HepG2 (cell line): ENCODE measurements around the gene NDOR1. TPM values are rescaled to one million over a fixed set of nuclear protein-coding genes. Genes with fewer than 3 reads are reported as not detected.

Experiments used
- ATF7-NPFF ChIP-seq: sonication (generic); formaldehyde crosslinking; IDR thresholded peaks from 2 replicates; pipeline ENCODE4 v1.8.1; 2023; ENCODE audit warnings: mild to moderate bottlenecking, low read depth, missing genetic modification reagents, moderate library complexity
- CENPX ChIP-seq: sonication (generic); formaldehyde crosslinking; IDR thresholded peaks from 2 replicates; pipeline ENCODE4 v1.9.0; 2021; ENCODE audit warnings: mild to moderate bottlenecking, missing genetic modification reagents, moderate library complexity
- GPN1 ChIP-seq: sonication (generic); formaldehyde crosslinking; IDR thresholded peaks from 2 replicates; pipeline ENCODE4 v1.5.1; 2020; ENCODE audit warnings: missing genetic modification reagents, borderline replicate concordance
- HDAC1 ChIP-seq: sonication (generic); formaldehyde crosslinking; IDR thresholded peaks from 2 replicates; pipeline ENCODE4 v1.5.1; 2020; ENCODE audit warnings: mild to moderate bottlenecking, missing genetic modification reagents
- MIER2 ChIP-seq: IDR thresholded peaks from 2 replicates; pipeline ENCODE4 v1.6.1; 2016; ENCODE audit warnings: missing biosample characterization, missing genetic modification reagents
- PCBP2 ChIP-seq: fragments of 200-400 bp; formaldehyde crosslinking; optimal IDR thresholded peaks from 2 replicates; pipeline ENCODE3; 2018; ENCODE audit warnings: low read length, low read depth; ENCODE audit not compliant: poor library complexity, severe bottlenecking
- POLR2AphosphoS5 ChIP-seq: IDR thresholded peaks from 2 replicates; pipeline ENCODE4 v1.6.1; 2012; ENCODE audit warnings: low read depth, low read length
- SCMH1 ChIP-seq: sonication (generic); formaldehyde crosslinking; IDR thresholded peaks from 2 replicates; pipeline ENCODE4 v1.9.0; 2021; ENCODE audit warnings: missing genetic modification reagents, mild to moderate bottlenecking, borderline replicate concordance
- SMARCC2 ChIP-seq: fragments of 450-650 bp; IDR thresholded peaks from 2 replicates; pipeline ENCODE4 v1.6.1; 2017; ENCODE audit warnings: antibody characterized with exemption, mild to moderate bottlenecking
- YEATS4 ChIP-seq: sonication (generic); formaldehyde crosslinking; IDR thresholded peaks from 2 replicates; pipeline ENCODE4 v1.4.0; 2020; ENCODE audit warnings: missing genetic modification reagents, borderline replicate concordance
- ZBTB43 ChIP-seq: sonication (generic); formaldehyde crosslinking; conservative IDR thresholded peaks from 2 replicates; pipeline ENCODE4 v1.4.0; 2020; ENCODE audit warnings: missing genetic modification reagents
- ZNF138 ChIP-seq: sonication (generic); formaldehyde crosslinking; IDR thresholded peaks from 2 replicates; pipeline ENCODE4 v1.5.0; 2020; ENCODE audit warnings: mild to moderate bottlenecking, low read depth, missing genetic modification reagents
- ZNF496 ChIP-seq: sonication (generic); formaldehyde crosslinking; IDR thresholded peaks from 2 replicates; pipeline ENCODE4 v1.8.1; 2023; ENCODE audit warnings: mild to moderate bottlenecking, moderate library complexity, missing genetic modification reagents; ENCODE audit not compliant: insufficient replicate concordance
- ZNF713 ChIP-seq: sonication (generic); formaldehyde crosslinking; IDR thresholded peaks from 2 replicates; pipeline ENCODE4 v1.4.0; 2020; ENCODE audit warnings: mild to moderate bottlenecking, missing genetic modification reagents
- ZNF841 ChIP-seq: sonication (generic); formaldehyde crosslinking; IDR thresholded peaks from 2 replicates; pipeline ENCODE4 v1.8.1; 2023; ENCODE audit warnings: missing genetic modification reagents, borderline replicate concordance
- polyA plus RNA-seq, 8 experiments: library from polyadenylated mRNA; depleted of rRNA in 3 of 8; stranded (reverse) in 7 of 8; unstranded in 1 of 8; fragments of >200 nt; fragmentation: Illumina TruSeq in 4 of 8; extraction: Trizol in 4 of 8; gene quantifications; 2 replicates each; pipeline versions ENCODE4 v1.2.1 to v1.2.3, GENCODE V29; 2011 to 2016; ENCODE audit warnings: low read depth in 4 of 8, missing spikeins in 1 of 8, mixed read lengths in 1 of 8; ENCODE audit not compliant: insufficient read depth in 1 of 8
- total RNA-seq, 5 experiments: library from RNA; depleted of rRNA; stranded (reverse); fragments of >200 nt; fragmentation: Illumina TruSeq; extraction: Trizol; gene quantifications; 2 replicates each; pipeline ENCODE4 v1.2.3, GENCODE V29; 2016; ENCODE audit warnings: low read depth in 1 of 5
- TF ChIP-seq, protein P1 (sequence below): sonication (generic); formaldehyde crosslinking; IDR thresholded peaks from 2 replicates; pipeline ENCODE4 v1.4.0; 2020; ENCODE audit warnings: mild to moderate bottlenecking, missing genetic modification reagents
- TF ChIP-seq, protein P2 (sequence below): sonication (generic); formaldehyde crosslinking; conservative IDR thresholded peaks from 2 replicates; pipeline ENCODE4 v1.8.1; 2023; ENCODE audit warnings: missing genetic modification reagents
- TF ChIP-seq, protein P3 (sequence below): sonication (generic); formaldehyde crosslinking; IDR thresholded peaks from 2 replicates; pipeline ENCODE4 v1.4.0; 2020; ENCODE audit warnings: mild to moderate bottlenecking, missing genetic modification reagents

The NDOR1 gene
- total and polyA plus RNA-seq, 2 of the 13 experiments (the other 11 are each of a cell fraction or from before 2014, with no cell fraction given) = 3.6 to 8.7 TPM

GRCh38 chr9:137205126-137206069 lies at the start of gene NDOR1, which contains the start of gene TMEM203 (continued):
- TF ChIP-seq, protein P1, sequence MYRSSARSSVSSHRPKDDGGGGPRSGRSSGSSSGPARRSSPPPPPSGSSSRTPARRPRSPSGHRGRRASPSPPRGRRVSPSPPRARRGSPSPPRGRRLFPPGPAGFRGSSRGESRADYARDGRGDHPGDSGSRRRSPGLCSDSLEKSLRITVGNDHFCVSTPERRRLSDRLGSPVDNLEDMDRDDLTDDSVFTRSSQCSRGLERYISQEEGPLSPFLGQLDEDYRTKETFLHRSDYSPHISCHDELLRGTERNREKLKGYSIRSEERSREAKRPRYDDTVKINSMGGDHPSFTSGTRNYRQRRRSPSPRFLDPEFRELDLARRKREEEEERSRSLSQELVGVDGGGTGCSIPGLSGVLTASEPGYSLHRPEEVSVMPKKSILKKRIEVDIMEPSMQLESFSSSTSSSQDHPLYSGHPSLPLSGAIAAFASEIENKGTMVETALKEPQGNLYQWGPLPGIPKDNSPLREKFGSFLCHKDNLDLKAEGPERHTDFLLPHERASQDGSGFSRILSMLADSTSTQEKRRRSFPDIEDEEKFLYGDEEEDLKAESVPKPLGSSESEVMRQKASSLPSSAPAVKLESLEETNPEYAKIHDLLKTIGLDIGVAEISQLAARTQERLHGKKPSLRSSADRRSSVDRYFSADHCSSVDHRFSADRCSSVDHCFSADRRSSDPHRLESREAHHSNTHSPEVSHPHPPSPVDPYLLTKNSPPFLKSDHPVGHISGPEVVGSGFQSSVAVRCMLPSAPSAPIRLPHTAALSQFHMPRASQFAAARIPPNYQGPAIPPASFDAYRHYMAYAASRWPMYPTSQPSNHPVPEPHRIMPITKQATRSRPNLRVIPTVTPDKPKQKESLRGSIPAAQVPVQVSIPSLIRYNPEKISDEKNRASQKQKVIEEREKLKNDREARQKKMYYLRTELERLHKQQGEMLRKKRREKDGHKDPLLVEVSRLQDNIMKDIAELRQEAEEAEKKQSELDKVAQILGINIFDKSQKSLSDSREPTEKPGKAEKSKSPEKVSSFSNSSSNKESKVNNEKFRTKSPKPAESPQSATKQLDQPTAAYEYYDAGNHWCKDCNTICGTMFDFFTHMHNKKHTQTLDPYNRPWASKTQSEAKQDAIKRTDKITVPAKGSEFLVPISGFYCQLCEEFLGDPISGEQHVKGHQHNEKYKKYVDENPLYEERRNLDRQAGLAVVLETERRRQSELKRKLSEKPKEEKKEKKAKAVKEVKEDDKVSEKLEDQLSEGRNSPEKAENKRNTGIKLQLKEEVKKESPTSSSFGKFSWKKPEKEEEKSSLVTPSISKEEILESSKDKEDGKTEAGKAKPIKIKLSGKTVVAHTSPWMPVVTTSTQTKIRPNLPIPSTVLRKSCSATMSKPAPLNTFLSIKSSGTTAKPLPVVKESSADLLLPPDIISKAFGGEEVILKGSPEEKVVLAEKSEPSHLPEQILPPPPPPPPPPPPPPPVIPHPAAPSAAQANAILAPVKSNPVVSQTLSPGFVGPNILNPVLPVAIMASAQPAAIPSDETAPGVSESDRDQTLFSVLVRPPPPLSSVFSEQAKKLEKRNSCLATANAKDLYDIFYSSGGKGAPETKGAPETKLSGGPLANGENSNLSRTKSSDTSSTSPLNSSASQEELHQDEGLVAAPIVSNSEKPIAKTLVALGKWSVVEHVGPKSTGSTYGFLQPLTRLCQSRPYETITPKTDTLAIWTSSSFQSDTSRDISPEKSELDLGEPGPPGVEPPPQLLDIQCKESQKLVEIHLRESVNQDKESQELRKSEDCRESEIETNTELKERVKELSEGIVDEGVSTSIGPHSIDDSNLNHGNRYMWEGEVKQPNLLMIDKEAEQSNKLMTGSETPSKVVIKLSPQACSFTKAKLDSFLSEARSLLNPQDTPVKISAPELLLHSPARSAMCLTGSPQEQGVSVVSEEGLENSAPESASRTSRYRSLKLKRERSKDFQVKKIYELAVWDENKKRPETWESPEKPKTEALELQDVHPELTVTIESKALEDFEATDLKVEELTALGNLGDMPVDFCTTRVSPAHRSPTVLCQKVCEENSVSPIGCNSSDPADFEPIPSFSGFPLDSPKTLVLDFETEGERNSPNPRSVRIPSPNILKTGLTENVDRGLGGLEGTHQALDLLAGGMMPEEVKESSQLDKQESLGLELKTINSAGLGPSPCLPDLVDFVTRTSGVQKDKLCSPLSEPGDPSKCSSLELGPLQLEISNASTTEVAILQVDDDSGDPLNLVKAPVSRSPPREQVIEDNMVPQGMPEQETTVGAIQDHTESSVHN (CRISPR knock-in tag) = no peak
- TF ChIP-seq POLR2AphosphoS5 (peak; percentile 79), MIER2 (CRISPR knock-in tag) (no peak), GPN1 (CRISPR knock-in tag) (no peak), SCMH1 (CRISPR knock-in tag) (no peak), ATF7-NPFF (peak; percentile 71; the same call in 1 of the 2 replicates), ZBTB43 (CRISPR knock-in tag) (no peak), CENPX (no peak), YEATS4 (CRISPR knock-in tag) (peak; percentile 82), PCBP2 (no peak), SMARCC2 (no peak), HDAC1 (peak; percentile 100), ZNF138 (CRISPR knock-in tag) (no peak), ZNF713 (CRISPR knock-in tag) (0 out of 2 replicates have a peak, but pooled peaks have one; percentile 65), ZNF496 (CRISPR knock-in tag) (no peak), ZNF841 (CRISPR knock-in tag) (no peak)
- TF ChIP-seq, protein P2, sequence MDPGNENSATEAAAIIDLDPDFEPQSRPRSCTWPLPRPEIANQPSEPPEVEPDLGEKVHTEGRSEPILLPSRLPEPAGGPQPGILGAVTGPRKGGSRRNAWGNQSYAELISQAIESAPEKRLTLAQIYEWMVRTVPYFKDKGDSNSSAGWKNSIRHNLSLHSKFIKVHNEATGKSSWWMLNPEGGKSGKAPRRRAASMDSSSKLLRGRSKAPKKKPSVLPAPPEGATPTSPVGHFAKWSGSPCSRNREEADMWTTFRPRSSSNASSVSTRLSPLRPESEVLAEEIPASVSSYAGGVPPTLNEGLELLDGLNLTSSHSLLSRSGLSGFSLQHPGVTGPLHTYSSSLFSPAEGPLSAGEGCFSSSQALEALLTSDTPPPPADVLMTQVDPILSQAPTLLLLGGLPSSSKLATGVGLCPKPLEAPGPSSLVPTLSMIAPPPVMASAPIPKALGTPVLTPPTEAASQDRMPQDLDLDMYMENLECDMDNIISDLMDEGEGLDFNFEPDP (CRISPR knock-in tag) = no peak
- TF ChIP-seq, protein P3, sequence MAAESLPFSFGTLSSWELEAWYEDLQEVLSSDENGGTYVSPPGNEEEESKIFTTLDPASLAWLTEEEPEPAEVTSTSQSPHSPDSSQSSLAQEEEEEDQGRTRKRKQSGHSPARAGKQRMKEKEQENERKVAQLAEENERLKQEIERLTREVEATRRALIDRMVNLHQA = no peak
